Gastroesophageal sphincter (tissue), 4 donors: ENCODE measurements around the gene ABL1. TPM values are rescaled to one million over a fixed set of nuclear protein-coding genes. Genes with fewer than 3 reads are reported as not detected.

Experiments
- ATAC-seq: fragments of 150-250 bp; one replicate; pipeline ENCODE4 v1.9.1; 2016; ENCODE audit warnings: mild to moderate bottlenecking, moderate library complexity
- H3K27ac ChIP-seq, 4 donors: fragments of 200-600 bp; sonication (generic) in 3 of 4; 1 replicate in 3 of 4; 2 replicates in 1 of 4; pipeline ENCODE4 v1.5.1; 2016 to 2019
- H3K27me3 ChIP-seq: fragments of 200-600 bp; sonication (generic); one replicate; pipeline ENCODE4 v1.5.1; 2019
- H3K36me3 ChIP-seq, 2 donors: fragments of 200-600 bp; sonication (generic); one replicate each; pipeline ENCODE4 v1.5.1; 2019; ENCODE audit warnings: control low read depth in 1 of 2
- H3K4me1 ChIP-seq, 3 donors: fragments of 200-600 bp; sonication (generic); 1 replicate in 2 of 3; 2 replicates in 1 of 3; pipeline ENCODE4 v1.5.1; 2016 to 2019; ENCODE audit warnings: control low read depth in 2 of 3
- H3K4me3 ChIP-seq, 2 donors: fragments of 200-600 bp; sonication (generic); one replicate each; pipeline ENCODE4 v1.5.1; 2019; ENCODE audit warnings: mild to moderate bottlenecking in 1 of 2, moderate library complexity in 1 of 2
- H3K9me3 ChIP-seq, 3 donors: fragments of 200-600 bp; sonication (generic); one replicate each; pipeline ENCODE4 v1.5.1; 2017 to 2019; ENCODE audit warnings: control low read depth in 2 of 3
- EP300 ChIP-seq: sonication (generic); formaldehyde crosslinking; IDR thresholded peaks from one replicate; pipeline ENCODE4 v1.6.1; 2017; ENCODE audit warnings: antibody characterized with exemption, mild to moderate bottlenecking
- POLR2A ChIP-seq, 2 donors: fragments of 450-650 bp; IDR thresholded peaks; one replicate each; pipeline ENCODE4 v1.6.1; 2017; ENCODE audit warnings: antibody characterized with exemption in 2 of 2, mild to moderate bottlenecking in 2 of 2, moderate library complexity in 1 of 2
- POLR2AphosphoS5 ChIP-seq: sonication (generic); formaldehyde crosslinking; IDR thresholded peaks from one replicate; pipeline ENCODE4 v1.6.1; 2017; ENCODE audit warnings: antibody characterized with exemption
- WGBS, 2 donors: methylation state at CpG; one replicate each; pipeline ENCODE4 v1.1.5; 2018; ENCODE audit warnings: low coverage in 1 of 2; 5-methylcytosine and 5-hydroxymethylcytosine counted together
- total RNA-seq, 4 donors: library from RNA; depleted of rRNA; stranded (reverse); fragments of >200 nt; gene quantifications; one replicate each; pipeline ENCODE4 v1.1.0, GENCODE V29; 2016
- TF ChIP-seq, protein P1 (sequence below), 4 experiments: fragments of 200-600 bp in 2 of 4; fragments of 450-650 bp in 2 of 4; sonication (generic) in 1 of 4; IDR thresholded peaks; one replicate each; pipeline ENCODE4 v1.5.1; 2017 to 2019; ENCODE audit warnings: antibody characterized with exemption in 4 of 4, mild to moderate bottlenecking in 2 of 4, moderate library complexity in 2 of 4

The ABL1 gene
- total RNA-seq, 4 donors from 2014 or later: 81.4 to 147 (median 125) TPM

GRCh38 chr9:130925050-130925678, 90.1 kb downstream of the ABL1 start:
- peaks cover 21% of the 10 kb centered on the region for H3K27me3 ChIP-seq
- no peak for ATAC-seq
- TF ChIP-seq POLR2AphosphoS5: no peak
- TF ChIP-seq EP300: no peak
- TF ChIP-seq POLR2A (IDR thresholded peaks at IDR 0.05): no peak
- TF ChIP-seq, protein P1, sequence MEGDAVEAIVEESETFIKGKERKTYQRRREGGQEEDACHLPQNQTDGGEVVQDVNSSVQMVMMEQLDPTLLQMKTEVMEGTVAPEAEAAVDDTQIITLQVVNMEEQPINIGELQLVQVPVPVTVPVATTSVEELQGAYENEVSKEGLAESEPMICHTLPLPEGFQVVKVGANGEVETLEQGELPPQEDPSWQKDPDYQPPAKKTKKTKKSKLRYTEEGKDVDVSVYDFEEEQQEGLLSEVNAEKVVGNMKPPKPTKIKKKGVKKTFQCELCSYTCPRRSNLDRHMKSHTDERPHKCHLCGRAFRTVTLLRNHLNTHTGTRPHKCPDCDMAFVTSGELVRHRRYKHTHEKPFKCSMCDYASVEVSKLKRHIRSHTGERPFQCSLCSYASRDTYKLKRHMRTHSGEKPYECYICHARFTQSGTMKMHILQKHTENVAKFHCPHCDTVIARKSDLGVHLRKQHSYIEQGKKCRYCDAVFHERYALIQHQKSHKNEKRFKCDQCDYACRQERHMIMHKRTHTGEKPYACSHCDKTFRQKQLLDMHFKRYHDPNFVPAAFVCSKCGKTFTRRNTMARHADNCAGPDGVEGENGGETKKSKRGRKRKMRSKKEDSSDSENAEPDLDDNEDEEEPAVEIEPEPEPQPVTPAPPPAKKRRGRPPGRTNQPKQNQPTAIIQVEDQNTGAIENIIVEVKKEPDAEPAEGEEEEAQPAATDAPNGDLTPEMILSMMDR (IDR thresholded peaks at IDR 0.05): no peak
- no peak overlapping the region for H3K4me3 ChIP-seq
- peaks cover 0 to 19% (median 6%) of the 10 kb centered on the region in 3 donors for H3K4me1 ChIP-seq
- H3K36me3 ChIP-seq: no peaks in the 10 kb centered on the region
- no peaks in the 10 kb centered on the region for H3K9me3 ChIP-seq
- 90 to 100% methylated on average over 1 to 8 of the region's 19 CpGs for WGBS, 2 donors
- H3K27ac ChIP-seq: no peak overlapping the region

DNA sequence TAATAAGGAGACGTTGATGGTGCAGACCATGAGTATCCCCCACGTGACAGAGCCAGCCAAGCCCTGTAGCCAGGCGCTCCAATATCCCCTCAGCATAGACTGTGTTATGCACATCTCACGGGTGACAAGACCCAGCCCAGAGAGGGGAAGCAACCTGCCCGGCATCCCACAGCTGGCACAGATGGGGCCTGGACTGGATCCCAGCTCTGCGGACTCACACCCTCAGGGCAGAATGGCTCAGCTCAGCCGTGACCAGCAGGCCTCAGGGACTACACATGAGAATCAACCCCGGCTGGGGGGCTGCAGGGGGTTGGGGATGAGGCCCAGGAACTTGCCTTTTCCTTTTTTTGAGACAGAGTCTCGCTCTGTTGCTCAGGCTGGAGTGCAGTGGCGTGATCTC, 92.3 kb downstream of the ABL1 start:
- Histone ChIP-seq H3K9me3 (no peaks in the 10 kb centered on the region), H3K27ac (no peak overlapping the region), H3K4me3 (no peak overlapping the region), H3K27me3 (peaks cover 18% of the 10 kb centered on the region), H3K36me3 (no peaks in the 10 kb centered on the region), H3K4me1 (peaks cover 0 to 29% (median 6%) of the 10 kb centered on the region in 3 donors)
- WGBS, 2 donors: 92% methylated on average over 4 of the region's 10 CpGs; no CpG with 5 or more reads in 1 of the 2 donors
- ATAC-seq: no peak
- no peak for TF ChIP-seq POLR2A (IDR thresholded peaks at IDR 0.05)
- no peak for TF ChIP-seq EP300
- TF ChIP-seq POLR2AphosphoS5: no peak
- TF ChIP-seq, protein P1 (IDR thresholded peaks at IDR 0.05): no peak

- no peak overlapping the region for H3K4me3 ChIP-seq
- H3K9me3 ChIP-seq: no peaks in the 10 kb centered on the region
- peaks cover 23% of the 10 kb centered on the region for H3K27me3 ChIP-seq
- 30% methylated on average over 2 of the region's 14 CpGs; no CpG with 5 or more reads in 1 of the 2 donors for WGBS, 2 donors
- no peak overlapping the region for H3K27ac ChIP-seq
- H3K4me1 ChIP-seq: peaks cover 0 to 38% (median 6%) of the 10 kb centered on the region in 3 donors
- TF ChIP-seq EP300 (no peak), POLR2AphosphoS5 (no peak), POLR2A (IDR thresholded peaks at IDR 0.05) (no peak)
- TF ChIP-seq, protein P1 (IDR thresholded peaks at IDR 0.05): no peak
- no peak for ATAC-seq
- H3K36me3 ChIP-seq: no peaks in the 10 kb centered on the region
Measured at GRCh38 chr9:130927995-130928900, 93.2 kb downstream of the ABL1 start.

GRCh38 chr9:130929571-130930038, 94.6 kb downstream of the ABL1 start:
- no peak for ATAC-seq
- H3K9me3 ChIP-seq: no peaks in the 10 kb centered on the region
- no peak for TF ChIP-seq POLR2A (IDR thresholded peaks at IDR 0.05)
- no peak for TF ChIP-seq POLR2AphosphoS5
- TF ChIP-seq EP300: no peak
- TF ChIP-seq, protein P1 (IDR thresholded peaks at IDR 0.05): no peak

More at GRCh38 chr9:130929571-130930038, 94.6 kb downstream of the ABL1 start:
- Histone ChIP-seq H3K27ac (no peak overlapping the region), H3K27me3 (peaks cover 24% of the 10 kb centered on the region), H3K36me3 (no peaks in the 10 kb centered on the region), H3K4me1 (peaks cover 0 to 50% (median 6%) of the 10 kb centered on the region in 3 donors), H3K4me3 (no peak overlapping the region)
- WGBS, 2 donors: no CpG with 5 or more reads among the region's 36 CpGs
